Ishikawa (cell line): Measurements from ENCODE around the gene BLOC1S3.

Source experiments
- CEBPB ChIP-seq: IDR thresholded peaks from 2 replicates; pipeline ENCODE4 v1.6.1; 2012
- CREB1 ChIP-seq: IDR thresholded peaks from 2 replicates; pipeline ENCODE4 v1.6.1; 2012; ENCODE audit warnings: low read depth
- EGR1 ChIP-seq: IDR thresholded peaks from 2 replicates; pipeline ENCODE4 v1.6.1; 2012
- EP300 ChIP-seq: IDR thresholded peaks from 2 replicates; pipeline ENCODE4 v1.6.1; 2012; ENCODE audit warnings: borderline replicate concordance
- FOXM1 ChIP-seq: IDR thresholded peaks from 2 replicates; pipeline ENCODE4 v1.6.1; 2012; ENCODE audit warnings: low read depth, borderline replicate concordance
- MAX ChIP-seq: IDR thresholded peaks from 2 replicates; pipeline ENCODE4 v1.6.1; 2012
- NFIC ChIP-seq: IDR thresholded peaks from 2 replicates; pipeline ENCODE4 v1.6.1; 2012
- RAD21 ChIP-seq: IDR thresholded peaks from 2 replicates; pipeline ENCODE4 v1.6.1; 2012; ENCODE audit warnings: low read depth
- TAF1 ChIP-seq: IDR thresholded peaks from 2 replicates; pipeline ENCODE4 v1.6.1; 2012; ENCODE audit warnings: low read depth, mild to moderate bottlenecking
- TCF12 ChIP-seq: IDR thresholded peaks from 2 replicates; pipeline ENCODE4 v1.6.1; 2012; ENCODE audit warnings: low read depth
- TEAD4 ChIP-seq: IDR thresholded peaks from 2 replicates; pipeline ENCODE4 v1.6.1; 2012
- YY1 ChIP-seq: IDR thresholded peaks from 2 replicates; pipeline ENCODE4 v1.6.1; 2012; ENCODE audit warnings: low read depth
- ZBTB7A ChIP-seq: IDR thresholded peaks from 2 replicates; pipeline ENCODE4 v1.6.1; 2012; ENCODE audit warnings: low read depth
- TF ChIP-seq, protein P1 (sequence below): IDR thresholded peaks from 2 replicates; pipeline ENCODE4 v1.6.1; 2012; ENCODE audit warnings: low read depth, mild to moderate bottlenecking

The BLOC1S3 gene

GRCh38 chr19:45133661-45134060 lies 44.9 kb upstream of the BLOC1S3 start:
- no peak for TF ChIP-seq CREB1
- TF ChIP-seq YY1 = no peak
- TF ChIP-seq, protein P1, sequence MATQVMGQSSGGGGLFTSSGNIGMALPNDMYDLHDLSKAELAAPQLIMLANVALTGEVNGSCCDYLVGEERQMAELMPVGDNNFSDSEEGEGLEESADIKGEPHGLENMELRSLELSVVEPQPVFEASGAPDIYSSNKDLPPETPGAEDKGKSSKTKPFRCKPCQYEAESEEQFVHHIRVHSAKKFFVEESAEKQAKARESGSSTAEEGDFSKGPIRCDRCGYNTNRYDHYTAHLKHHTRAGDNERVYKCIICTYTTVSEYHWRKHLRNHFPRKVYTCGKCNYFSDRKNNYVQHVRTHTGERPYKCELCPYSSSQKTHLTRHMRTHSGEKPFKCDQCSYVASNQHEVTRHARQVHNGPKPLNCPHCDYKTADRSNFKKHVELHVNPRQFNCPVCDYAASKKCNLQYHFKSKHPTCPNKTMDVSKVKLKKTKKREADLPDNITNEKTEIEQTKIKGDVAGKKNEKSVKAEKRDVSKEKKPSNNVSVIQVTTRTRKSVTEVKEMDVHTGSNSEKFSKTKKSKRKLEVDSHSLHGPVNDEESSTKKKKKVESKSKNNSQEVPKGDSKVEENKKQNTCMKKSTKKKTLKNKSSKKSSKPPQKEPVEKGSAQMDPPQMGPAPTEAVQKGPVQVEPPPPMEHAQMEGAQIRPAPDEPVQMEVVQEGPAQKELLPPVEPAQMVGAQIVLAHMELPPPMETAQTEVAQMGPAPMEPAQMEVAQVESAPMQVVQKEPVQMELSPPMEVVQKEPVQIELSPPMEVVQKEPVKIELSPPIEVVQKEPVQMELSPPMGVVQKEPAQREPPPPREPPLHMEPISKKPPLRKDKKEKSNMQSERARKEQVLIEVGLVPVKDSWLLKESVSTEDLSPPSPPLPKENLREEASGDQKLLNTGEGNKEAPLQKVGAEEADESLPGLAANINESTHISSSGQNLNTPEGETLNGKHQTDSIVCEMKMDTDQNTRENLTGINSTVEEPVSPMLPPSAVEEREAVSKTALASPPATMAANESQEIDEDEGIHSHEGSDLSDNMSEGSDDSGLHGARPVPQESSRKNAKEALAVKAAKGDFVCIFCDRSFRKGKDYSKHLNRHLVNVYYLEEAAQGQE = no peak
- no peak for TF ChIP-seq EP300
- TF ChIP-seq MAX = no peak
- TF ChIP-seq TAF1 = no peak
- TF ChIP-seq TEAD4 = no peak
- no peak for TF ChIP-seq FOXM1
- no peak for TF ChIP-seq NFIC
- TF ChIP-seq RAD21 = no peak

GRCh38 chr19:45135176-45135885 lies 43.3 kb upstream of the BLOC1S3 start:
- TF ChIP-seq EP300 = no peak
- no peak for TF ChIP-seq NFIC
- no peak for TF ChIP-seq FOXM1

DNA sequence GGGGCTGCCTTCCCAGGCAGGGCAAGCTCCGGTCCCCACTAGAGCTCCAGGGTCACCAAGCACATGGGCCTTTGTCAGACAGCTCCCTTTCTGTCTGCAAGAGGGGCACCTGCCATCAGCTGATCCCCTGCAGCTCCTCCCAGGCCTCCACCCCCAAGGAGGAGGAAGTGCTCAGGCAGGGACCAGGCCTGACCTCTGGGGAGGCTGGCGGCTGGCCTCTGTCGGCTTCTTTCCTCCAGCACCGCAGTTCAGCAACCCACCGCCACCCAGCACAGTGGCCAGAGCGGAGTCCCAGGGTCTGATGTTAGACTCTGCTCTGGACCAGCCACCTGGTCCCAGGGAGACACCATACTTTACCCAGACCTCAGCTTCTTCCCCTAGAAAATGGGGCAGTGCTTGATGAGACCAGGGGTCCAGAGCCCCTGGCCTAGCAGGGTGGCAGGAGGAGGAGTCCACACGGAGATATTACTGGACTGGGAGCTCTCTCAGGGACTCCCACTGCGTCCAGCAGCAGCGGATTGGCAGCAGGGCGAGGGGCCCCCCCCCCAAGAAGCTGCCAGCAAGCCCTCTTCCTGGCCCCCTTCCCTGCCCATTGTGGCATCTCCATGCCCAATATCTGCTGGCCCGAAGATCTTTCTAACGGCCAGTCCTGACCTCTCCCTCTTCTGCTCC lies 41.9 kb upstream of the BLOC1S3 start:
- TF ChIP-seq TCF12 = no peak
- TF ChIP-seq, protein P1 = no peak
- TF ChIP-seq RAD21 = no peak

- TF ChIP-seq, protein P1 = no peak
- TF ChIP-seq MAX = no peak
- TF ChIP-seq NFIC = no peak
- TF ChIP-seq CEBPB = no peak
These were observed 41.3 kb upstream of the BLOC1S3 start for GRCh38 chr19:45137179-45137761.

DNA sequence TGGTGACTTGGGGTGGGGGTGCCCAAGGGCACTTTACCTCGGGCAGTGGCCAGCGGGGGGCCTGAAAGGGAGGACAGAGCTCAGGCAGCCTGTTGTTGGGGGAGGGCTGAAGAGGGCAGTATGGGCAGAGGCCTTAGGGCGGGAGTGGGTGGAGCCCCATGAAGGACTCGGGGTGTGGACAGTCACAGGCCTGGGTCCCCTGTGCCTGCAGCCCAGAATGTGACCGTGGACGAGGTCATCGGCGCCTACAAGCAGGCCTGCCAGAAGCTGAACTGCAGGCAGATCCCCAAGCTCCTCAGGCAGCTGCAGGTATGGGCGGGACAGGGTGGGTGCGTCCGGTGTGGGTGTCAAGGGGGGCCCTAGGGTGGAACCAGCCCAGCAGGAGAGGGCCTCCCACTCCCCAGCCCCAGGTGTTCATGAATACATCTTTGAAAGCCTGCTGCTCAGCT lies 40.3 kb upstream of the BLOC1S3 start:
- TF ChIP-seq EGR1 (no peak), RAD21 (no peak), EP300 (no peak), ZBTB7A (no peak), TEAD4 (no peak), TCF12 (no peak), MAX (no peak), NFIC (no peak), YY1 (no peak), CREB1 (no peak)
